ENCODE measurements around the gene DUS2. TPM values are rescaled to one million over a fixed set of nuclear protein-coding genes. Genes with fewer than 3 reads are reported as not detected.
"Not testable (repeated sequence)": the region's sequence is repeated elsewhere in the genome, so short reads cannot be mapped to it uniquely, and the experiment has no call there.

Gene DUS2
- total RNA-seq, 1 donor from 2014 or later: 14.8 TPM

- TF ChIP-seq CTCF (IDR thresholded peaks at IDR 0.05; ENCODE audit: insufficient read depth, low read length, poor library complexity, severe bottlenecking): no peak
- DNase-seq (ENCODE audit: low read depth): no peak
- H3K27me3 ChIP-seq (ENCODE audit: control insufficient read depth, insufficient read depth, low read length): no peaks in the 10 kb centered on the region
- H3K4me3 ChIP-seq (ENCODE audit: low read depth, low read length): no peak overlapping the region
- no peaks in the 10 kb centered on the region for H3K36me3 ChIP-seq (ENCODE audit: control insufficient read depth, insufficient read depth, low read length)
Observed at GRCh38 chr16:68097895-68098294, 74.8 kb downstream of the DUS2 start.

GRCh38 chr16:68100488-68100887, 77.4 kb downstream of the DUS2 start:
- Histone ChIP-seq H3K27me3 (ENCODE audit: control insufficient read depth, insufficient read depth, low read length) (no peaks in the 10 kb centered on the region), H3K36me3 (ENCODE audit: control insufficient read depth, insufficient read depth, low read length) (no peaks in the 10 kb centered on the region), H3K4me3 (ENCODE audit: low read depth, low read length) (no peak overlapping the region)
- TF ChIP-seq CTCF (IDR thresholded peaks at IDR 0.05; ENCODE audit: insufficient read depth, low read length, poor library complexity, severe bottlenecking): no peak
- no peak for DNase-seq (ENCODE audit: low read depth)

- TF ChIP-seq CTCF (IDR thresholded peaks at IDR 0.05; ENCODE audit: insufficient read depth, low read length, poor library complexity, severe bottlenecking): no peak
- DNase-seq (ENCODE audit: low read depth): no peak
- Histone ChIP-seq H3K4me3 (ENCODE audit: low read depth, low read length) (no peak overlapping the region), H3K27me3 (ENCODE audit: control insufficient read depth, insufficient read depth, low read length) (no peaks in the 10 kb centered on the region), H3K36me3 (ENCODE audit: control insufficient read depth, insufficient read depth, low read length) (no peaks in the 10 kb centered on the region)
Observed at GRCh38 chr16:68105611-68106010, 82.5 kb downstream of the DUS2 start.

GRCh38 chr16:68107230-68107928, 84.3 kb downstream of the DUS2 start:
- not testable (repeated sequence) for H3K4me3 ChIP-seq (ENCODE audit: low read depth, low read length); H3K27me3 ChIP-seq (ENCODE audit: control insufficient read depth, insufficient read depth, low read length); H3K36me3 ChIP-seq (ENCODE audit: control insufficient read depth, insufficient read depth, low read length); DNase-seq (ENCODE audit: low read depth)

GRCh38 chr16:68109156-68109555, 86.1 kb downstream of the DUS2 start:
- H3K27me3 ChIP-seq (ENCODE audit: control insufficient read depth, insufficient read depth, low read length); H3K36me3 ChIP-seq (ENCODE audit: control insufficient read depth, insufficient read depth, low read length); H3K4me3 ChIP-seq (ENCODE audit: low read depth, low read length); DNase-seq (ENCODE audit: low read depth): not testable (repeated sequence)

GRCh38 chr16:68110611-68111010, 87.5 kb downstream of the DUS2 start:
- not testable (repeated sequence) for DNase-seq (ENCODE audit: low read depth); H3K36me3 ChIP-seq (ENCODE audit: control insufficient read depth, insufficient read depth, low read length); H3K27me3 ChIP-seq (ENCODE audit: control insufficient read depth, insufficient read depth, low read length); H3K4me3 ChIP-seq (ENCODE audit: low read depth, low read length)

- no peak for DNase-seq (ENCODE audit: low read depth)
- no peak for TF ChIP-seq CTCF (IDR thresholded peaks at IDR 0.05; ENCODE audit: insufficient read depth, low read length, poor library complexity, severe bottlenecking)
- Histone ChIP-seq H3K4me3 (ENCODE audit: low read depth, low read length) (no peak overlapping the region), H3K36me3 (ENCODE audit: control insufficient read depth, insufficient read depth, low read length) (no peaks in the 10 kb centered on the region), H3K27me3 (ENCODE audit: control insufficient read depth, insufficient read depth, low read length) (no peaks in the 10 kb centered on the region)
Observed at GRCh38 chr16:68111379-68111778, 88.3 kb downstream of the DUS2 start.

Data from kidney epithelial cell (primary cell).